BE2C (cell line): ENCODE results near the gene SBNO1.

Source experiments
- DNase-seq: peaks from one replicate; pipeline ENCODE4 v3.0.0-alpha.2; 2020
- H3K27me3 ChIP-seq: fragments of 250-450 bp; sonication (Bioruptor Pico); 2 replicates; pipeline ENCODE4 v1.5.1; 2020; ENCODE audit warnings: mild to moderate bottlenecking
- H3K36me3 ChIP-seq: fragments of 250-450 bp; sonication (Bioruptor Pico); 2 replicates; pipeline ENCODE4 v1.5.1; 2020; ENCODE audit warnings: mild to moderate bottlenecking
- H3K4me1 ChIP-seq: fragments of 250-450 bp; sonication (Bioruptor Pico); 2 replicates; pipeline ENCODE4 v1.5.1; 2020
- H3K4me3 ChIP-seq: 2 replicates; pipeline ENCODE4 v1.5.1; 2011; ENCODE audit warnings: low read depth, low read length
- H3K9me3 ChIP-seq: fragments of 250-450 bp; sonication (Bioruptor Pico); 2 replicates; pipeline ENCODE4 v1.5.1; 2020
- CTCF ChIP-seq: IDR thresholded peaks from 2 replicates; pipeline ENCODE4 v1.5.1; 2012; ENCODE audit warnings: mild to moderate bottlenecking, low read depth, low read length

The SBNO1 gene

GRCh38 chr12:123395236-123395635 lies 30.6 kb upstream of the SBNO1 start:
- Histone ChIP-seq H3K27me3 (no peaks in the 10 kb centered on the region), H3K4me1 (peaks cover 3% of the 10 kb centered on the region; the same call in 1 of the 2 replicates), H3K4me3 (no peak overlapping the region), H3K36me3 (peaks cover 70% of the 10 kb centered on the region), H3K9me3 (no peaks in the 10 kb centered on the region)
- no peak for TF ChIP-seq CTCF
- DNase-seq = no peak

GRCh38 chr12:123393747-123394146 lies 29.1 kb upstream of the SBNO1 start:
- Histone ChIP-seq H3K4me1 (peaks cover 4% of the 10 kb centered on the region; the same call in 1 of the 2 replicates), H3K4me3 (no peak overlapping the region), H3K36me3 (peaks cover 70% of the 10 kb centered on the region), H3K27me3 (no peaks in the 10 kb centered on the region), H3K9me3 (no peaks in the 10 kb centered on the region)
- DNase-seq = no peak
- no peak for TF ChIP-seq CTCF

- H3K27me3 ChIP-seq = no peaks in the 10 kb centered on the region
- H3K36me3 ChIP-seq = peaks cover 61% of the 10 kb centered on the region
- H3K9me3 ChIP-seq = no peaks in the 10 kb centered on the region
- TF ChIP-seq CTCF = no peak
- no peak overlapping the region for H3K4me3 ChIP-seq
- H3K4me1 ChIP-seq = peaks cover 4% of the 10 kb centered on the region
- no peak for DNase-seq
These were observed 27.1 kb upstream of the SBNO1 start for GRCh38 chr12:123391546-123392343.

GRCh38 chr12:123390498-123391426 lies 26.1 kb upstream of the SBNO1 start:
- H3K4me3 ChIP-seq = peak overlapping the region; percentile 77
- H3K36me3 ChIP-seq = peaks cover 51% of the 10 kb centered on the region

GRCh38 chr12:123389560-123390351 lies 25.1 kb upstream of the SBNO1 start:
- Histone ChIP-seq H3K36me3 (peaks cover 43% of the 10 kb centered on the region), H3K9me3 (no peaks in the 10 kb centered on the region), H3K4me3 (peak overlapping the region; percentile 77), H3K27me3 (no peaks in the 10 kb centered on the region), H3K4me1 (peaks cover 4% of the 10 kb centered on the region)
- peak; percentile 44 for DNase-seq
- no peak for TF ChIP-seq CTCF

More at GRCh38 chr12:123390498-123391426, 26.1 kb upstream of the SBNO1 start:
- Histone ChIP-seq H3K9me3 (no peaks in the 10 kb centered on the region), H3K4me1 (peaks cover 4% of the 10 kb centered on the region), H3K27me3 (no peaks in the 10 kb centered on the region)
- DNase-seq = no peak
- no peak for TF ChIP-seq CTCF
